Brain microvascular endothelial cell (primary cell): ENCODE measurements around the gene FARP2.

Experiments
- DNase-seq: peaks from one replicate; pipeline ENCODE4 v3.0.0-alpha.2; 2020
- H3K27ac ChIP-seq: fragments of 250-450 bp; sonication (Bioruptor Pico); 2 replicates; pipeline ENCODE4 v1.5.1; 2020; ENCODE audit warnings: mild to moderate bottlenecking, moderate library complexity
- H3K27me3 ChIP-seq: fragments of 250-450 bp; sonication (Bioruptor Pico); replicated peaks from 2 replicates; pipeline ENCODE4 v1.5.1; 2020; ENCODE audit warnings: mild to moderate bottlenecking
- H3K36me3 ChIP-seq: fragments of 250-450 bp; sonication (Bioruptor Pico); replicated peaks from 2 replicates; pipeline ENCODE4 v1.5.1; 2020; ENCODE audit warnings: mild to moderate bottlenecking
- H3K4me3 ChIP-seq: 2 replicates; pipeline ENCODE4 v1.5.1; 2011; ENCODE audit warnings: low read depth, mild to moderate bottlenecking, control low read depth, low read length, moderate library complexity
- in situ Hi-C: cut with HindIII; loops from 2 replicates; pipeline ENCODE4 v1.10.0; 2017; ENCODE audit warnings: low sequenced_read_pairs, low pct_ligation_motif_present
- TF ChIP-seq, protein P1 (sequence below): IDR thresholded peaks from 2 replicates; pipeline ENCODE4 v1.5.1; 2011; ENCODE audit warnings: low read depth, mild to moderate bottlenecking, moderate library complexity, low read length, control low read depth, inconsistent platforms; ENCODE audit errors: missing control alignments

FARP2 gene, protein sequence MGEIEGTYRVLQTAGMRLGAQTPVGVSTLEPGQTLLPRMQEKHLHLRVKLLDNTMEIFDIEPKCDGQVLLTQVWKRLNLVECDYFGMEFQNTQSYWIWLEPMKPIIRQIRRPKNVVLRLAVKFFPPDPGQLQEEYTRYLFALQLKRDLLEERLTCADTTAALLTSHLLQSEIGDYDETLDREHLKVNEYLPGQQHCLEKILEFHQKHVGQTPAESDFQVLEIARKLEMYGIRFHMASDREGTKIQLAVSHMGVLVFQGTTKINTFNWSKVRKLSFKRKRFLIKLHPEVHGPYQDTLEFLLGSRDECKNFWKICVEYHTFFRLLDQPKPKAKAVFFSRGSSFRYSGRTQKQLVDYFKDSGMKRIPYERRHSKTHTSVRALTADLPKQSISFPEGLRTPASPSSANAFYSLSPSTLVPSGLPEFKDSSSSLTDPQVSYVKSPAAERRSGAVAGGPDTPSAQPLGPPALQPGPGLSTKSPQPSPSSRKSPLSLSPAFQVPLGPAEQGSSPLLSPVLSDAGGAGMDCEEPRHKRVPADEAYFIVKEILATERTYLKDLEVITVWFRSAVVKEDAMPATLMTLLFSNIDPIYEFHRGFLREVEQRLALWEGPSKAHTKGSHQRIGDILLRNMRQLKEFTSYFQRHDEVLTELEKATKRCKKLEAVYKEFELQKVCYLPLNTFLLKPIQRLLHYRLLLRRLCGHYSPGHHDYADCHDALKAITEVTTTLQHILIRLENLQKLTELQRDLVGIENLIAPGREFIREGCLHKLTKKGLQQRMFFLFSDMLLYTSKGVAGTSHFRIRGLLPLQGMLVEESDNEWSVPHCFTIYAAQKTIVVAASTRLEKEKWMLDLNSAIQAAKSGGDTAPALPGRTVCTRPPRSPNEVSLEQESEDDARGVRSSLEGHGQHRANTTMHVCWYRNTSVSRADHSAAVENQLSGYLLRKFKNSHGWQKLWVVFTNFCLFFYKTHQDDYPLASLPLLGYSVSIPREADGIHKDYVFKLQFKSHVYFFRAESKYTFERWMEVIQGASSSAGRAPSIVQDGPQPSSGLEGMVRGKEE

DNA sequence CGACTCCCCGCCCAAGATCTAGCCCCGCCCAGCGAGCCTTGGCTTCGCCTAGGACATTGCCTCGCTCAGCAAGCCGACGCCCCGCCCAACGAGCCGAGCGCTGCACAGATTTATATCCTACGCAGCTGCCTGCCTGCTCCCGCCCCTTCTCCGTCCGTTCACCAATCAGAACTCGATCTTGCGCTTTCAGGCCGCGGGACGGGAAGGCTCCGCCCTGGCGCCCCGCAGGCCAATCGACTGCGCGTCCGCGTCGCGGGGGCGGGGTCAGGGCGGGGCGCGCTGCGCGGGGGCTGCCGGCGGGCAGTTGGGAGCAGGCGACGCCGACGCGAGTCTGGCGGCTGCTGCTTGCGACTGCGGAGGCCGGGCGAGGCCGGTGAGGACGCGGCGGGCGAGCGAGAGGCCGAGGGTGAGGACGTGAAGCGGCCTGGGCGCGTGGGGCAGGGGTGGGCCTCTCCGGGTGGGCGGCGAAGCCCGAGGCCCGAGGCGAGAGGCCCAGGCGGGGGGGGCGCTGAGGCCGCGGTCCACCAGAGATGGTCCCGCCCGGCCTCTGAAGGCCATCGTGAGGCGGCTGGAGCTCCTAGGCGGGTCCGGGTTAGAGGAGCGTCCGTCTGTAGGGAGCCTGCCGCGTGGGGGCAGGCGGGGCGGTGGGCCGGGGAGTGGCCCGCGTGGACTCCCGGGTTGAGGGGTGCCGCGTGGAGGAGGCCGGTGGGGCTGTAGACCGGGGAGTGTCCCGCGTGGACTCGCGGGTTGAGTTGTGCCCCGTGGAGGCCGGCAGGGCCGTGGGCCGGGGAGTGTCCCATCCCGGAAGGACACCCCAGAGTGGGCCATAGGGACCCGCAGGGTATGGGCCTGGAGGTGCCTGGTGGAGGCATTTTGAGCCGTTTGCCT is at the start of gene FARP2:
TSS of gene FARP2 (plus strand) at position 303 of the 888 bp plus-strand sequence. CDS start 16,823 bp downstream, outside the sequence.
- H3K27me3 ChIP-seq: no peaks in the 10 kb centered on the region

DNA sequence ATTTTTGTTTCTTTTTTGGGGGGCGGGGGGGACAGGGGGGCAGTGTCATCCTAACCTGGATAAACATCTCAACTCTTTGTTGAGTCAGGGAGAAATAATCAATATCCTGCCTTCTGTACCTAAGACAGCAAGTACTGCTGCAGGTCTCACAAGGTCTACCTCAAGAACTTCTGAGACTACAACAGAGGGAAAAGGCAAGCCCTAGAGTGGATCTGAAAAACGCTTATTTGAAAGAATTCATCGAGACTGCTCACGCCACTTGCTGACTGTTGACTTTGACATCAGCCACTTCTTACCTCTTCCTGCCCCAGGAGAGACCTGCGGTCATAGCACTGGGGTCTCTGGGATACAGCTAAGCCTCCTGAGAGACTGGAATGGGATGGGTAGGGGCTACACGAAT is 49.0 kb upstream of the FARP2 start:
- no peak for DNase-seq
- TF ChIP-seq, protein P1, sequence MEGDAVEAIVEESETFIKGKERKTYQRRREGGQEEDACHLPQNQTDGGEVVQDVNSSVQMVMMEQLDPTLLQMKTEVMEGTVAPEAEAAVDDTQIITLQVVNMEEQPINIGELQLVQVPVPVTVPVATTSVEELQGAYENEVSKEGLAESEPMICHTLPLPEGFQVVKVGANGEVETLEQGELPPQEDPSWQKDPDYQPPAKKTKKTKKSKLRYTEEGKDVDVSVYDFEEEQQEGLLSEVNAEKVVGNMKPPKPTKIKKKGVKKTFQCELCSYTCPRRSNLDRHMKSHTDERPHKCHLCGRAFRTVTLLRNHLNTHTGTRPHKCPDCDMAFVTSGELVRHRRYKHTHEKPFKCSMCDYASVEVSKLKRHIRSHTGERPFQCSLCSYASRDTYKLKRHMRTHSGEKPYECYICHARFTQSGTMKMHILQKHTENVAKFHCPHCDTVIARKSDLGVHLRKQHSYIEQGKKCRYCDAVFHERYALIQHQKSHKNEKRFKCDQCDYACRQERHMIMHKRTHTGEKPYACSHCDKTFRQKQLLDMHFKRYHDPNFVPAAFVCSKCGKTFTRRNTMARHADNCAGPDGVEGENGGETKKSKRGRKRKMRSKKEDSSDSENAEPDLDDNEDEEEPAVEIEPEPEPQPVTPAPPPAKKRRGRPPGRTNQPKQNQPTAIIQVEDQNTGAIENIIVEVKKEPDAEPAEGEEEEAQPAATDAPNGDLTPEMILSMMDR: no peak
- in situ Hi-C loops: no loop called here
- Histone ChIP-seq H3K27ac (no peak overlapping the region), H3K4me3 (no peak overlapping the region), H3K27me3 (no peaks in the 10 kb centered on the region), H3K36me3 (no peaks in the 10 kb centered on the region)

More for the DNA sequence above, at the start of gene FARP2:
- DNase-seq: peak; percentile 98
- peak within 1 kb of the TSS; percentile 59 for H3K27ac ChIP-seq
- H3K4me3 ChIP-seq: peak within 1 kb of the TSS; percentile 87
- TF ChIP-seq, protein P1: no peak
- in situ Hi-C loops: no loop called here
- H3K36me3 ChIP-seq: peaks cover 31% of the 10 kb centered on the region

DNA sequence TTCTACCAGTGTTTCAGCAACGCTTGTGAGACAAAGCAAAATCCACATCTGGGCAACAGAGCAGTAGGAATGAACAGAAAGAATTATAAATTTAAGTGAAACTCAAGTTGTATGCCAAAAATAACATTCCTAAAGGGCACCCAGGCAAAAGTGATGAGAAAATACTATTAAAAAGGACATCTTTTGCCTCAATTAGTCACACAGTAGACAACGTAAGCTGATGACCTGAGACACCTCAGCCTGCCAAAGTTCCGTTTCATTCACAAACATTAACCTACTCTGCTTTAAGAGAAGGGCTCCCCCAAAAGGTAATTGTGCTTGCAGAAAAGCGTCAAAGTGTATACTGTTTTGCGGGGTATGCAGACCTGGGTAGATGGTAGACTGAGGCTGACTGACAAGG is 47.8 kb upstream of the FARP2 start:
- in situ Hi-C loops: no loop called here
- H3K4me3 ChIP-seq: no peak overlapping the region
- H3K36me3 ChIP-seq: no peaks in the 10 kb centered on the region
- TF ChIP-seq, protein P1: no peak
- no peak for DNase-seq
- no peaks in the 10 kb centered on the region for H3K27me3 ChIP-seq
- H3K27ac ChIP-seq: no peak overlapping the region

DNA sequence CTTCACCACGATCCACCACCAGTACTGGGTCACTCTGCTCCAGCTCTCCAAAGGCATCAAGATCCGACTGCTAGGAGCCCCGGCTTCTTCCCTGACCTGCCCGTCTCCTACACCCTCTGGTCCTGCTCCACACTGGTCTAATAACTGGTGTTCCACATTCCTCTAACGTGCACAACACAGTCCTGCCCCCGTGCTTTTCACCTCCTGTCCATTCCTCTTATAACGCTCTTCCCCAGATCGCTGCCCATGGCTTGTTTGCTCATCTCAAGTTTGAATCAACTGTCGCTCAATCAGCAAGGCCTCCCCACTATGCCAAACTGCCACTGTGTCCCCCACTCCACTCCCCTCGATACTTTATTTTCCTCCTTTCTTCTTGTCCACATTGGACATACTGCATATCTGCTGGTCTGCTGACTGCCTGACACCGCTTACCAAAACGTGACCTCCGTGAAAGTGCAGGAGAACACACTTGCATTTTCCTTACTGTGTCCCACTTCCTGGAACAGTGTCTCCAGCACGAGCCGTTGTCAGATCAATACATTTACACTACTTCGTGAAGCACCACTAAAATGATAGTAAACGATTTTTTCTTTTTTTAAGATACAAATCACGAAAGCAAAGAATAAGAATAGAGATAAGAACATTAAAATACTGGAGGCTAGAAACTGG is 47.1 kb upstream of the FARP2 start:
- Histone ChIP-seq H3K27me3 (no peaks in the 10 kb centered on the region), H3K27ac (no peak overlapping the region), H3K4me3 (no peak overlapping the region), H3K36me3 (no peaks in the 10 kb centered on the region)
- in situ Hi-C loops: no loop called here
- no peak for DNase-seq
- TF ChIP-seq, protein P1: no peak

DNA sequence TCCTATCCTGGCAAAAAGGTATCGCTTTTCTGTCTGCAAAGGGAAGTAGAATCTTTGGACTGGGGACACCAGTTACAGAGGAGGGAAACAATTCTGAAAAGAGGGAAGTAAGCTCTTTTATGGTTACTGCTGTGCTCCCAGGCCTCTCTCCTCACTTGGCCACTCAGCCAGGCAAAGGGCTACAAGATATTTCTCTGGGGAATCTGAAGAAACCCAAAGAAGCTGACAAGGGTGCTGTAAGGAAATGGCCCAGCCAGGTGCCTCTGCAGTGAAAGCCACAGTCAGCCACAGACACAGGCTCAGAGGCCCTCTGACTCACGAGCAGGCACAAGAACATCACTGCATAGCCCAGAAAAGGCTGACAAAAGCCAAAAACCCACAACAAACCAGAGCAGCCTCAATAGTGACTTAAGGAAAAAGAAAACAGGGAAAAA is 46.4 kb upstream of the FARP2 start:
- TF ChIP-seq, protein P1: no peak
- no peak overlapping the region for H3K27ac ChIP-seq

More for the DNA sequence above, 46.4 kb upstream of the FARP2 start:
- Histone ChIP-seq H3K4me3 (no peak overlapping the region), H3K27me3 (no peaks in the 10 kb centered on the region), H3K36me3 (no peaks in the 10 kb centered on the region)
- DNase-seq: peak; percentile 72
- in situ Hi-C loops: no loop called here
